ENCODE data around the gene PGAP2. TPM values are rescaled to one million over a fixed set of nuclear protein-coding genes. Genes with fewer than 3 reads are reported as not detected.
A peak's percentile ranks its signal among the peaks of the same experiment; 100 is the strongest.

PGAP2 gene
- total RNA-seq, 1 donor from 2014 or later = 22.4 TPM

DNA sequence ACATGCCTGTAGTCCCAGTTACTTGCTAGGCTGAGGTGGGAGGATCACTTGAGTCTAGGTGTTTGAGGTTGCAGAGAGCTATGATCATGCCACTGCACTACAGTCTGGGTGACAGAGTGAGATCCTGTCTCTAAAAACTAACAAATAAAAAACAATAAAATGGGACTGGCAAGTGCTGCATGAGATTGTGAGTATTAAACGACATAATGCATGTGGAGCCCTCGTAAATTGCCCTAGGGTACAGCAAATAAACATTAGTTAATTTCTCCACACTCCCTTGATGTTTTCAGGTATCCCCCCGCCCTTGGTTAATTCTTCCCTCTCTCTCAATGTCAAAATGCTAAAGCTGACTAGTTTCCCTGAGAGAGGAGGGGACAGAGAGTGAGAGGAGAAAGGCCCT is 37.3 kb downstream of the PGAP2 start:
- H3K4me1 Mint-ChIP-seq (ENCODE audit: low read depth, unreplicated experiment) = peaks cover 4% of the 10 kb centered on the region
- no peaks in the 10 kb centered on the region for H3K36me3 Mint-ChIP-seq (ENCODE audit: low read depth, unreplicated experiment)
- DNase-seq (ENCODE audit: low read depth) (no peak), FAIRE-seq (no peak)
- Histone ChIP-seq H2AFZ (ENCODE audit: low read depth, low read length) (no peak overlapping the region), H3K4me2 (ENCODE audit: low read length) (no peak overlapping the region), H3K4me3 (ENCODE audit: insufficient read depth, low read depth, low read length) (no peak overlapping the region), H3K4me1 (ENCODE audit: insufficient read depth, low read length) (peaks cover 5% of the 10 kb centered on the region), H3K79me2 (ENCODE audit: insufficient read depth, low read length) (peaks cover 4% of the 10 kb centered on the region), H3K27me3 (ENCODE audit: insufficient read depth, low read length) (no peaks in the 10 kb centered on the region), H3K9me3 (ENCODE audit: insufficient read depth, low read depth, low read length) (no peaks in the 10 kb centered on the region), H4K20me1 (ENCODE audit: insufficient read depth, low read length) (no peaks in the 10 kb centered on the region), H3K36me3 (ENCODE audit: insufficient read depth, low read length) (no peaks in the 10 kb centered on the region), H3K27ac (ENCODE audit: low read depth, low read length) (no peak overlapping the region), H3K9ac (ENCODE audit: low read length) (no peak overlapping the region)
- H3K9me3 Mint-ChIP-seq (ENCODE audit: unreplicated experiment) = no peaks in the 10 kb centered on the region
- TF ChIP-seq, protein P1, sequence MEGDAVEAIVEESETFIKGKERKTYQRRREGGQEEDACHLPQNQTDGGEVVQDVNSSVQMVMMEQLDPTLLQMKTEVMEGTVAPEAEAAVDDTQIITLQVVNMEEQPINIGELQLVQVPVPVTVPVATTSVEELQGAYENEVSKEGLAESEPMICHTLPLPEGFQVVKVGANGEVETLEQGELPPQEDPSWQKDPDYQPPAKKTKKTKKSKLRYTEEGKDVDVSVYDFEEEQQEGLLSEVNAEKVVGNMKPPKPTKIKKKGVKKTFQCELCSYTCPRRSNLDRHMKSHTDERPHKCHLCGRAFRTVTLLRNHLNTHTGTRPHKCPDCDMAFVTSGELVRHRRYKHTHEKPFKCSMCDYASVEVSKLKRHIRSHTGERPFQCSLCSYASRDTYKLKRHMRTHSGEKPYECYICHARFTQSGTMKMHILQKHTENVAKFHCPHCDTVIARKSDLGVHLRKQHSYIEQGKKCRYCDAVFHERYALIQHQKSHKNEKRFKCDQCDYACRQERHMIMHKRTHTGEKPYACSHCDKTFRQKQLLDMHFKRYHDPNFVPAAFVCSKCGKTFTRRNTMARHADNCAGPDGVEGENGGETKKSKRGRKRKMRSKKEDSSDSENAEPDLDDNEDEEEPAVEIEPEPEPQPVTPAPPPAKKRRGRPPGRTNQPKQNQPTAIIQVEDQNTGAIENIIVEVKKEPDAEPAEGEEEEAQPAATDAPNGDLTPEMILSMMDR (IDR thresholded peaks at IDR 0.05; ENCODE audit: insufficient read depth, low read depth, low read length) = no peak
- no peak for TF ChIP-seq EZH2 (IDR thresholded peaks at IDR 0.05; ENCODE audit: insufficient read depth, low read length)
- H3K4me3 Mint-ChIP-seq (ENCODE audit: unreplicated experiment) = no peak overlapping the region
- no peak overlapping the region for H3K27ac Mint-ChIP-seq (ENCODE audit: unreplicated experiment)
- H3K27me3 Mint-ChIP-seq (ENCODE audit: low read depth, unreplicated experiment) = no peaks in the 10 kb centered on the region

DNA sequence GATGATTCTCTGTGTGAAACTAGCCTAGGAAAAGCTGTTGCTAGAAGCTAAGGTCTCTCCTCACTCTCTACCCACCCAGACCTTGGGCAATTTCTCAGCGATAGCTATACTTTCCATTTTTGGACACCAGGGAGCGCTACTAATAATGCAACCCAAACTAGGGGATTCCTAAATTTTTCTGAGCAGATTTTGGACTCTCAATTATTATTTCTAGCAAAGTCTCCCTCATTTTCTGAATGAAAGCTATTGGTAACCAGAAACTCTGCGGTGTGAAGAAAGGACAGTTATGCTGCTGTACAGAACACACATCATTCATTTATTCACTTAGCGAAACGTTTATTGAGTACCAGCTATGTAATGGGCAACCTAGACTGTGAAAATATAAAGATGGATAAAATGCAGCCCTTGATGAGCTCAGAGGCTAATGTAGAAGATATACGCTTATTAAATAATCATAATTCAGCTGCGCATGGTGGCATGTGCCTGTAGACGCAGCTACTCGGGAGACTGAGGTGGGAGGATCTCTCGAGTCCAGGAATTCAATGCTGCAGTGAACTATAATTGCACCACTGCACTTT is 41.0 kb downstream of the PGAP2 start:
- H3K27ac Mint-ChIP-seq (ENCODE audit: unreplicated experiment) = no peak overlapping the region
- H3K79me2 ChIP-seq (ENCODE audit: insufficient read depth, low read length) = no peaks in the 10 kb centered on the region
- H3K4me3 ChIP-seq (ENCODE audit: insufficient read depth, low read depth, low read length) = no peak overlapping the region
- H3K4me1 Mint-ChIP-seq (ENCODE audit: low read depth, unreplicated experiment) = peaks cover 1% of the 10 kb centered on the region
- FAIRE-seq (peak; percentile 50), DNase-seq (ENCODE audit: low read depth) (no peak)
- no peaks in the 10 kb centered on the region for H3K27me3 ChIP-seq (ENCODE audit: insufficient read depth, low read length)
- H3K9me3 Mint-ChIP-seq (ENCODE audit: unreplicated experiment) = no peaks in the 10 kb centered on the region
- H3K27me3 Mint-ChIP-seq (ENCODE audit: low read depth, unreplicated experiment) = no peaks in the 10 kb centered on the region
- no peak overlapping the region for H3K4me3 Mint-ChIP-seq (ENCODE audit: unreplicated experiment)
- no peak overlapping the region for H2AFZ ChIP-seq (ENCODE audit: low read depth, low read length)
- no peaks in the 10 kb centered on the region for H4K20me1 ChIP-seq (ENCODE audit: insufficient read depth, low read length)
- H3K4me1 ChIP-seq (ENCODE audit: insufficient read depth, low read length) = peaks cover 1% of the 10 kb centered on the region
- H3K36me3 ChIP-seq (ENCODE audit: insufficient read depth, low read length) = no peaks in the 10 kb centered on the region
- no peaks in the 10 kb centered on the region for H3K9me3 ChIP-seq (ENCODE audit: insufficient read depth, low read depth, low read length)
- H3K4me2 ChIP-seq (ENCODE audit: low read length) = no peak overlapping the region
- no peaks in the 10 kb centered on the region for H3K36me3 Mint-ChIP-seq (ENCODE audit: low read depth, unreplicated experiment)
- no peak for TF ChIP-seq EZH2 (IDR thresholded peaks at IDR 0.05; ENCODE audit: insufficient read depth, low read length)
- TF ChIP-seq, protein P1 (IDR thresholded peaks at IDR 0.05; ENCODE audit: insufficient read depth, low read depth, low read length) = peak; percentile 67
- H3K27ac ChIP-seq (ENCODE audit: low read depth, low read length) = no peak overlapping the region
- no peak overlapping the region for H3K9ac ChIP-seq (ENCODE audit: low read length)

DNA sequence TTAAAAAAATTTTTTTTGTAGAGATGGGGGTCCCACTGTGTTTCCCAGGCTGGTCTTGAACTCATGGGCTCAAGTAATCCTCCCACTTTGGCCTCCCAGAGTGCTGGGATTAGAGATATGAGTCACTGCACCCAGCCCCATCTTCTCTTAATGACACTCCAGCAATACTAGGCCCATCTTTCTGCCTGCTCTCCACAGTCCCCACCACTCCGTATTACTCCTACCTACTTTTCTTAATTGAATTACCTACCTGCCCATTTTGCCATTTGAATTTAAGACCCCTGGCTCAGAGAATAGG is 45.1 kb downstream of the PGAP2 start:
- Histone ChIP-seq H3K27ac (ENCODE audit: low read depth, low read length) (no peak overlapping the region), H3K79me2 (ENCODE audit: insufficient read depth, low read length) (peaks cover 25% of the 10 kb centered on the region), H2AFZ (ENCODE audit: low read depth, low read length) (no peak overlapping the region), H3K4me3 (ENCODE audit: insufficient read depth, low read depth, low read length) (no peak overlapping the region), H3K9ac (ENCODE audit: low read length) (no peak overlapping the region), H3K9me3 (ENCODE audit: insufficient read depth, low read depth, low read length) (no peaks in the 10 kb centered on the region), H4K20me1 (ENCODE audit: insufficient read depth, low read length) (peaks cover 17% of the 10 kb centered on the region), H3K27me3 (ENCODE audit: insufficient read depth, low read length) (no peaks in the 10 kb centered on the region), H3K4me1 (ENCODE audit: insufficient read depth, low read length) (peaks cover 13% of the 10 kb centered on the region), H3K4me2 (ENCODE audit: low read length) (no peak overlapping the region), H3K36me3 (ENCODE audit: insufficient read depth, low read length) (no peaks in the 10 kb centered on the region)
- Mint-ChIP-seq H3K36me3 (ENCODE audit: low read depth, unreplicated experiment) (no peaks in the 10 kb centered on the region), H3K9me3 (ENCODE audit: unreplicated experiment) (no peaks in the 10 kb centered on the region), H3K27me3 (ENCODE audit: low read depth, unreplicated experiment) (no peaks in the 10 kb centered on the region), H3K4me1 (ENCODE audit: low read depth, unreplicated experiment) (peaks cover 15% of the 10 kb centered on the region), H3K27ac (ENCODE audit: unreplicated experiment) (no peak overlapping the region), H3K4me3 (ENCODE audit: unreplicated experiment) (no peak overlapping the region)
- DNase-seq (ENCODE audit: low read depth) (no peak), FAIRE-seq (no peak)
- no peak for TF ChIP-seq EZH2 (IDR thresholded peaks at IDR 0.05; ENCODE audit: insufficient read depth, low read length)
- TF ChIP-seq, protein P1 (IDR thresholded peaks at IDR 0.05; ENCODE audit: insufficient read depth, low read depth, low read length) = no peak

All from astrocyte (in vitro differentiated cells and primary cell).